Activated CD4-positive, alpha-beta T cell treated with anti-CD3 and anti-CD28 coated beads for 36 hours (primary cell): ENCODE data around the gene LTB4R. TPM values are rescaled to one million over a fixed set of nuclear protein-coding genes. Genes with fewer than 3 reads are reported as not detected.

ENCODE experiments used
- ATAC-seq: fragments of 200-7000 bp; cut with Tn5 transposase; one replicate; pipeline ENCODE4 v1.10.0; 2021; ENCODE audit warnings: mild to moderate bottlenecking, moderate library complexity
- CTCF ChIA-PET: fragments of 350-600 bp; sonication (Branson Sonifier 250); formaldehyde crosslinking; loops from one replicate; lab custom pipeline; 2021; ENCODE audit warnings: antibody characterized with exemption; lab: Charles Lee
- POLR2A ChIA-PET: fragments of 350-600 bp; sonication (Branson Sonifier 250); formaldehyde crosslinking; loops from one replicate; lab custom pipeline; 2021; ENCODE audit warnings: antibody characterized with exemption, inconsistent platforms; lab: Charles Lee
- DNase-seq: peaks from one replicate; pipeline ENCODE4 v3.0.0-alpha.2; 2020
- H3K27ac Mint-ChIP-seq: one replicate; pipeline ENCODE4 v1.8.0; 2021; ENCODE audit warnings: mixed read lengths
- H3K27me3 Mint-ChIP-seq: one replicate; pipeline ENCODE4 v1.8.0; 2021; ENCODE audit warnings: mixed read lengths
- H3K36me3 Mint-ChIP-seq: one replicate; pipeline ENCODE4 v1.8.0; 2021; ENCODE audit warnings: low read depth, mixed read lengths
- H3K4me1 Mint-ChIP-seq: one replicate; pipeline ENCODE4 v1.8.0; 2021; ENCODE audit warnings: mixed read lengths
- H3K4me3 Mint-ChIP-seq: one replicate; pipeline ENCODE4 v1.8.0; 2021; ENCODE audit warnings: mild to moderate bottlenecking, moderate library complexity, mixed read lengths
- H3K9me3 Mint-ChIP-seq: one replicate; pipeline ENCODE4 v1.8.0; 2021; ENCODE audit warnings: low read depth, mixed read lengths
- intact Hi-C, 2 experiments: fragments of 100-400 bp; cut with DNase I in 1 of 2; cut with micrococcal nuclease in 1 of 2; formaldehyde crosslinking; loops; one replicate each; pipeline versions ENCODE4 v1.14.2 to v1.15.1; 2022 to 2024; cut with DNase I, micrococcal nuclease
- total RNA-seq, 2 experiments: library from RNA; stranded (reverse); gene quantifications; one replicate each; pipeline ENCODE4 v1.2.3, GENCODE V29; 2021

Gene LTB4R
- total RNA-seq, 2 experiments from 2014 or later = 10.1 to 14.2 TPM

GRCh38 chr14:24269910-24270536 lies 41.3 kb upstream of the LTB4R start:
- ChIA-PET POLR2A (interaction anchor here (1.1 to 2.0 kb wide), 4 partner anchors 9 to 28 kb away, joined by 4 to 6 read pairs (median 5); partner anchors contain the start of gene TINF2), CTCF (interaction anchor here (0.7 to 6.5 kb wide), 11 partner anchors 13 to 143 kb away, joined by 3 to 36 read pairs (median 7); partner anchors contain the start of genes CIDEB, MDP1, TINF2 and TM9SF1)
- intact Hi-C loops = loop anchor here (5.0 to 10.0 kb wide), 4 partner anchors 38 to 715 kb away; partner anchors contain the start of genes CARMIL3 (in 1 of the 2), GMPR2 (in 1 of the 2), NEDD8 (in 1 of the 2) and THTPA (in 1 of the 2)
- Mint-ChIP-seq H3K27ac (no peak overlapping the region), H3K4me1 (peaks cover 39% of the 10 kb centered on the region), H3K27me3 (no peaks in the 10 kb centered on the region), H3K36me3 (peaks cover 26% of the 10 kb centered on the region), H3K9me3 (no peaks in the 10 kb centered on the region), H3K4me3 (peak overlapping the region; percentile 83)
- DNase-seq (no peak), ATAC-seq (no peak)

- H3K4me3 Mint-ChIP-seq = peak overlapping the region; percentile 83
- CTCF ChIA-PET = interaction anchor here (0.6 to 6.5 kb wide), 14 partner anchors 13 to 82 kb away, joined by 3 to 36 read pairs (median 8); partner anchors contain the start of genes CIDEB, DHRS1, IPO4 and MDP1
- H3K27me3 Mint-ChIP-seq = no peaks in the 10 kb centered on the region
- DNase-seq (no peak), ATAC-seq (no peak)
- POLR2A ChIA-PET = interaction anchor here (0.6 to 2.0 kb wide), 12 partner anchors 8 to 156 kb away, joined by 3 to 12 read pairs (median 5); partner anchors contain the start of genes CIDEB, DCAF11, LTB4R and NRL
- H3K9me3 Mint-ChIP-seq = no peaks in the 10 kb centered on the region
- H3K27ac Mint-ChIP-seq = peak overlapping the region; percentile 96
- intact Hi-C loops = loop anchor here (1.0 to 10.0 kb wide), 17 partner anchors 23 to 716 kb away; partner anchors contain the start of genes CHMP4A (in 2 of the 2), GMPR2 (in 2 of the 2), NEDD8 (in 2 of the 2) and TINF2 (in 2 of the 2)
- H3K36me3 Mint-ChIP-seq = peaks cover 26% of the 10 kb centered on the region
- H3K4me1 Mint-ChIP-seq = peaks cover 45% of the 10 kb centered on the region
Measured at GRCh38 chr14:24270537-24271133, 40.7 kb upstream of the LTB4R start.

DNA sequence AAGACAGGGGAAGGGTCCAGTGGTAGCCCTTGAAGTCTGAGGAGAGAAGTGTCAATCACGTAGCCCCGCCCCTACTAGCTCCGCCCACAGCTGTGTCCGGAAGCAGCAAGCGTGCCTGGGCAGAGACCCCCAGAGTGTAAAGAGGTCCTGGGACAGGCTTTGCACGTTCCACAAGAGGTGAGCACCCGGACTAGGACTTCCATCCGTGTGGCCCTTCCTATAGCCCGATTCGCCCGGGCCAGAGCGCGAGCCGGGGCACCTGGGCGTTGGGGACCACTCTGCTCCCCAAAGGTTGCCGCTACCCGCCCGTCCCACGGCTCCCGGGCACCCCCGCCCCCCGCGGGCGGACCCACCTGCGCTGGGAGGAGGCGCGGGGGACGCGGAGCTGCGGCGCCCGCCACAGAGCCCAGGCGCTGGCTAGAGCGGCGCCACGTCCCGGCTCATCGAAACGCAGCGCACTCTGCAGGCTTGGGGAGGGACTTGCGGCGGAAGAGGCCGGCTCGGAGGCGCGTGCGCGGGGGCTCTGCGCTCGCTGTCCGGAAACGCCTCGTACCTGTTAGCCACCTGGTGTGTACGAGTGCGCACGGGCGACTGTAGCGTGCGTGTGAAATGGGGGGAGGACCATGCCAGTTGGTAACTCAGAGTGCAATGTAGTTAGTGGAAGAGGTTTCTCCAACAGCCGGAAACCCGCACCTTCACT lies 40.0 kb upstream of the LTB4R start, which contains the start of gene RABGGTA:
TSS of gene RABGGTA (minus strand) at position 464 of the 700 bp plus-strand sequence. CDS start 482 bp downstream, outside the sequence.
- H3K27ac Mint-ChIP-seq = peak within 1 kb of the TSS; percentile 97

GRCh38 chr14:24271834-24272263 lies 39.5 kb upstream of the LTB4R start:
- no peak for DNase-seq
- ChIA-PET CTCF (interaction anchor here (0.7 to 6.5 kb wide), 15 partner anchors 11 to 206 kb away, joined by 3 to 36 read pairs (median 8); partner anchors contain the start of genes CIDEB, DHRS1, MDP1 and NOP9), POLR2A (interaction anchor here (0.7 to 1.7 kb wide), 11 partner anchors 8 to 1682 kb away, joined by 3 to 12 read pairs (median 5); partner anchors contain the start of genes CIDEB, DCAF11, LTB4R and NRL)
- Mint-ChIP-seq H3K9me3 (no peaks in the 10 kb centered on the region), H3K27ac (peak overlapping the region; percentile 97), H3K36me3 (peaks cover 21% of the 10 kb centered on the region), H3K4me3 (peak overlapping the region; percentile 83), H3K4me1 (peaks cover 51% of the 10 kb centered on the region), H3K27me3 (no peaks in the 10 kb centered on the region)
- ATAC-seq = no peak
- intact Hi-C loops = loop anchor here (1.0 to 10.0 kb wide), 17 partner anchors 25 to 717 kb away; partner anchors contain the start of genes CHMP4A (in 2 of the 2), GMPR2 (in 2 of the 2), NEDD8 (in 2 of the 2) and TINF2 (in 2 of the 2)

More for the DNA sequence above, 40.0 kb upstream of the LTB4R start, which contains the start of gene RABGGTA:
- H3K36me3 Mint-ChIP-seq = peaks cover 26% of the 10 kb centered on the region
- ChIA-PET POLR2A (interaction anchor here (0.6 to 1.7 kb wide), 10 partner anchors 8 to 157 kb away, joined by 3 to 12 read pairs (median 5); partner anchors contain the start of genes CIDEB, DCAF11, LTB4R and NRL), CTCF (interaction anchor here (0.6 to 6.5 kb wide), 14 partner anchors 12 to 83 kb away, joined by 3 to 36 read pairs (median 8); partner anchors contain the start of genes CIDEB, DHRS1, IPO4 and MDP1)
- H3K9me3 Mint-ChIP-seq = no peaks in the 10 kb centered on the region
- no peaks in the 10 kb centered on the region for H3K27me3 Mint-ChIP-seq
- peak within 1 kb of the TSS; percentile 83 for H3K4me3 Mint-ChIP-seq
- ATAC-seq = peak; percentile 85
- intact Hi-C loops = loop anchor here (1.0 to 10.0 kb wide), 17 partner anchors 24 to 716 kb away; partner anchors contain the start of genes CHMP4A (in 2 of the 2), GMPR2 (in 2 of the 2), NEDD8 (in 2 of the 2) and TINF2 (in 2 of the 2)
- peaks cover 46% of the 10 kb centered on the region for H3K4me1 Mint-ChIP-seq
- peak; percentile 94 for DNase-seq

- POLR2A ChIA-PET = interaction anchor here (0.7 to 0.8 kb wide), 2 partner anchors 30 to 1682 kb away, joined by 3 to 5 read pairs; partner anchors contain the start of gene TINF2
- intact Hi-C loops = loop anchor here (5.0 to 10.0 kb wide), 4 partner anchors 40 to 718 kb away; partner anchors contain the start of genes CARMIL3 (in 1 of the 2), GMPR2 (in 1 of the 2), NEDD8 (in 1 of the 2) and THTPA (in 1 of the 2)
- Mint-ChIP-seq H3K27me3 (no peaks in the 10 kb centered on the region), H3K27ac (peak overlapping the region; percentile 97), H3K4me1 (peaks cover 57% of the 10 kb centered on the region), H3K36me3 (peaks cover 15% of the 10 kb centered on the region), H3K4me3 (peak overlapping the region; percentile 83), H3K9me3 (no peaks in the 10 kb centered on the region)
- DNase-seq (no peak), ATAC-seq (no peak)
- CTCF ChIA-PET = interaction anchor here (0.5 to 6.5 kb wide), 12 partner anchors 19 to 207 kb away, joined by 3 to 36 read pairs (median 6); partner anchors contain the start of genes CIDEB, DHRS1, MDP1 and NOP9
Measured at GRCh38 chr14:24272467-24272866, 38.8 kb upstream of the LTB4R start.

DNA sequence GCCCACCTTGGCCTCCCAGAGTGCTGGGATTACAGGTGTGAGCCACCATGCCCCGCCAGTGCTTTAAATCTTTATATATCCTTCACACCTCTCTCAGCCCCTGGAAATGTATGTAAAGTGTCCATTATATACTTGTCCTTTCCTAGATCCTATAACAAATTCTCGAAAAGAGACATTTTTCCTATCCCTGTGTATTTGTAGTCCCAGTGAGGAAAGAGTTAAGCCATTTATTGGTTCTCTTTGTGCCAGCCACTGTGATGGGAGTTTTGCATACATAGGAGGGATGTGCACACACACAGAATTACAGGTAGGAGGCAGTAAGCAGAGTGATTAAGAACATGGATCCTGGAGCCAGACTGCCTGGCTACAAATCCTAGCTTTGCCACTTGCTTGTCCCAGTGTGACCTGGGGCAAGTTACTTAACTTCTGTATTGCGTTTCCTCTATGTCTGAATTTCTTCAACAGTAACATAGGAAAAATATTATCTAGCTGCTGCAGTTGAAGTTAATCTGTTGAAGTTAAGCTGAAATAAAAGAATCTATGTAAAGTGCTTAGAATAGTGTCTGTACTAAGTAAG lies 37.8 kb upstream of the LTB4R start:
- Mint-ChIP-seq H3K9me3 (peaks cover 4% of the 10 kb centered on the region), H3K27ac (peak overlapping the region; percentile 97), H3K4me3 (peak overlapping the region; percentile 56), H3K36me3 (peaks cover 17% of the 10 kb centered on the region), H3K4me1 (peaks cover 67% of the 10 kb centered on the region), H3K27me3 (no peaks in the 10 kb centered on the region)
- ATAC-seq (no peak), DNase-seq (no peak)
- POLR2A ChIA-PET = interaction anchor here (1.2 to 1.3 kb wide), 3 partner anchors 16 to 112 kb away, joined by 4 to 6 read pairs (median 5); partner anchors contain the start of gene GMPR2
- CTCF ChIA-PET = interaction anchor here (0.5 to 6.5 kb wide), 12 partner anchors 10 to 158 kb away, joined by 3 to 36 read pairs (median 6); partner anchors contain the start of genes IRF9 and TINF2
- intact Hi-C loops = loop anchor here (5.0 to 10.0 kb wide), 4 partner anchors 41 to 719 kb away; partner anchors contain the start of genes CARMIL3 (in 1 of the 2), GMPR2 (in 1 of the 2), NEDD8 (in 1 of the 2) and THTPA (in 1 of the 2)

DNA sequence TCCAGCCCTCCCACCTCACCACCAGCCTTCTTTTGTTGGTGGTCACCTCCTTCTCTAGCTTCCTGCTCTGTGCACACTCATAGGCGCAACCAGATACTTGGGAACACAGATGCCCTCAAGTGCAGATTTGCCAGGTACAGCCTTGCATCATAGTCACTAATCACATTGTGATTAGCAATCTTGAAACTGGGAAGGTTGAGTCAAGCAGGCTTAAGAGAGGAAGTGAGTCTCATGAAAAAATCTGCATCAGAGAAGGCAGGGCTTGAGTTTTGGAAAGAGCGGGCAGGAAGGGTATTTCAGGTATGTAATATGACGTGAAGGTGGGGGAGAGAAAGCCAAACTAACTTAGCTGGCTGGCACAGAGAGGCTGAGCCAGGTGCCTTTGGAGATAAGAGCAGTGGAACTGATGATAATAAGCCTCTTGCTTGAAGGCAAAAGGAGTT lies 37.2 kb upstream of the LTB4R start:
- Mint-ChIP-seq H3K9me3 (peaks cover 4% of the 10 kb centered on the region), H3K4me3 (peak overlapping the region; percentile 56), H3K27ac (peak overlapping the region; percentile 97), H3K4me1 (peaks cover 73% of the 10 kb centered on the region), H3K36me3 (peaks cover 14% of the 10 kb centered on the region), H3K27me3 (no peaks in the 10 kb centered on the region)
- intact Hi-C loops = loop anchor here (1.0 to 10.0 kb wide), 6 partner anchors 15 to 719 kb away; partner anchors contain the start of genes CARMIL3 (in 1 of the 2), GMPR2 (in 1 of the 2), NEDD8 (in 1 of the 2) and THTPA (in 1 of the 2)
- ChIA-PET POLR2A (interaction anchor here (0.9 to 1.3 kb wide), 4 partner anchors 16 to 112 kb away, joined by 4 to 6 read pairs (median 4); partner anchors contain the start of genes GMPR2 and TINF2), CTCF (interaction anchor here (0.5 to 6.5 kb wide), 13 partner anchors 9 to 157 kb away, joined by 3 to 36 read pairs (median 5); partner anchors contain the start of genes IRF9, NOP9 and TINF2)
- ATAC-seq (peak; percentile 69), DNase-seq (peak; percentile 74)

GRCh38 chr14:24277071-24277470 lies 34.2 kb upstream of the LTB4R start:
- peaks cover 76% of the 10 kb centered on the region for H3K4me1 Mint-ChIP-seq

More at GRCh38 chr14:24277071-24277470, 34.2 kb upstream of the LTB4R start:
- Mint-ChIP-seq H3K36me3 (peaks cover 7% of the 10 kb centered on the region), H3K27me3 (no peaks in the 10 kb centered on the region), H3K27ac (peak overlapping the region; percentile 22), H3K9me3 (peaks cover 4% of the 10 kb centered on the region), H3K4me3 (no peak overlapping the region)
- ChIA-PET CTCF (interaction anchor here (1.2 to 4.5 kb wide), 3 partner anchors 20 to 31 kb away, joined by 5 to 32 read pairs (median 31); partner anchors contain the start of genes CIDEB and LTB4R2), POLR2A (no interaction called here)
- intact Hi-C loops = loop anchor here in 1 of 2 experiments (10.0 kb wide), 2 partner anchors 398 to 722 kb away; partner anchors contain the start of genes THTPA and ZFHX2
- ATAC-seq = no peak
- no peak for DNase-seq
